GM23338 (cell line): Measurements from ENCODE around the gene AHCYL1.

ENCODE experiments used
- EZH2 ChIP-seq: fragments of 200-600 bp; sonication (generic); IDR thresholded peaks from one replicate; pipeline ENCODE4 v1.8.0; 2017; ENCODE audit warnings: antibody characterized with exemption, mild to moderate bottlenecking, low read depth; ENCODE audit not compliant: unreplicated experiment
- EZH2phosphoT487 ChIP-seq: fragments of 200-600 bp; sonication (generic); IDR thresholded peaks from one replicate; pipeline ENCODE4 v1.8.1; 2018; ENCODE audit warnings: antibody characterized with exemption; ENCODE audit not compliant: unreplicated experiment
- JUNB ChIP-seq: IDR thresholded peaks from one replicate; pipeline ENCODE4 v1.6.1; 2016; ENCODE audit warnings: antibody characterized with exemption; ENCODE audit not compliant: unreplicated experiment
- POLR2AphosphoS5 ChIP-seq: IDR thresholded peaks from 2 replicates; pipeline ENCODE4 v1.6.1; 2016; ENCODE audit warnings: antibody characterized with exemption, low read depth
- STAT1 ChIP-seq: IDR thresholded peaks from one replicate; pipeline ENCODE4 v1.6.1; 2016; ENCODE audit warnings: antibody characterized with exemption; ENCODE audit not compliant: unreplicated experiment
- ZNF114 ChIP-seq: fragments of 250-450 bp; sonication (Bioruptor Pico); IDR thresholded peaks from 2 replicates; pipeline ENCODE4 v1.5.0; 2020; ENCODE audit warnings: mild to moderate bottlenecking, moderate library complexity
- ZNF331 ChIP-seq: fragments of 250-450 bp; sonication (Bioruptor Pico); IDR thresholded peaks from 2 replicates; pipeline ENCODE4 v1.5.0; 2020; ENCODE audit warnings: low read depth, mild to moderate bottlenecking, moderate library complexity
- TF ChIP-seq, protein P1 (sequence below), 2 experiments: fragments of 200-600 bp in 1 of 2; sonication (generic) in 1 of 2; conservative IDR thresholded peaks; 2 replicates each; pipeline versions ENCODE4 v1.5.1 to v1.6.1; 2016 to 2017; ENCODE audit warnings: antibody characterized with exemption in 2 of 2, low read depth in 2 of 2, mild to moderate bottlenecking in 2 of 2, moderate library complexity in 1 of 2
- TF ChIP-seq, protein P2 (sequence below): IDR thresholded peaks from one replicate; pipeline ENCODE4 v1.6.1; 2018; ENCODE audit warnings: antibody characterized with exemption; ENCODE audit not compliant: unreplicated experiment
- TF ChIP-seq, protein P3 (sequence below): IDR thresholded peaks from 2 replicates; pipeline ENCODE4 v1.6.1; 2016; ENCODE audit warnings: antibody characterized with exemption

DNA sequence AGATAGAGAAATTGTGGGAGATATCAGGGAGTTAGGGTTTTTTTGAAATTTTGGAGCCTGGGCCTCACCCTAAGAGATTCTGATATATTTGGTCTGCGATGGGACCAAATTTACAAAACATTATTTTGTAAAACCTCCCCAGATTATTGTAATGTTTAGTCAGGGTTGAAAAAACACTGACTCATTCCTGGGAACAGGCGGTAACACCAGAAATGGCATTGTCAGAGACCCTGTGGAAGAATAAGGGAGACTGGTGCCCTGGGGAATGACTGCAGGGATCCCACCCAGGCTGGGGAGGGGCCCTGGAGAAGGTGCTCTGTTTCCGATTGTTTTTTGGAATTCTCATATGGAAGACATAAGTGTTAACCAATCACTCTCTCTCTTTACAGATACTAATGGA is 36.7 kb downstream of the AHCYL1 start:
- TF ChIP-seq EZH2: no peak
- TF ChIP-seq, protein P1, sequence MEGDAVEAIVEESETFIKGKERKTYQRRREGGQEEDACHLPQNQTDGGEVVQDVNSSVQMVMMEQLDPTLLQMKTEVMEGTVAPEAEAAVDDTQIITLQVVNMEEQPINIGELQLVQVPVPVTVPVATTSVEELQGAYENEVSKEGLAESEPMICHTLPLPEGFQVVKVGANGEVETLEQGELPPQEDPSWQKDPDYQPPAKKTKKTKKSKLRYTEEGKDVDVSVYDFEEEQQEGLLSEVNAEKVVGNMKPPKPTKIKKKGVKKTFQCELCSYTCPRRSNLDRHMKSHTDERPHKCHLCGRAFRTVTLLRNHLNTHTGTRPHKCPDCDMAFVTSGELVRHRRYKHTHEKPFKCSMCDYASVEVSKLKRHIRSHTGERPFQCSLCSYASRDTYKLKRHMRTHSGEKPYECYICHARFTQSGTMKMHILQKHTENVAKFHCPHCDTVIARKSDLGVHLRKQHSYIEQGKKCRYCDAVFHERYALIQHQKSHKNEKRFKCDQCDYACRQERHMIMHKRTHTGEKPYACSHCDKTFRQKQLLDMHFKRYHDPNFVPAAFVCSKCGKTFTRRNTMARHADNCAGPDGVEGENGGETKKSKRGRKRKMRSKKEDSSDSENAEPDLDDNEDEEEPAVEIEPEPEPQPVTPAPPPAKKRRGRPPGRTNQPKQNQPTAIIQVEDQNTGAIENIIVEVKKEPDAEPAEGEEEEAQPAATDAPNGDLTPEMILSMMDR (conservative IDR thresholded peaks at IDR 0.05; ENCODE audit: low read depth in 2 of 2): no peak
- TF ChIP-seq, protein P2, sequence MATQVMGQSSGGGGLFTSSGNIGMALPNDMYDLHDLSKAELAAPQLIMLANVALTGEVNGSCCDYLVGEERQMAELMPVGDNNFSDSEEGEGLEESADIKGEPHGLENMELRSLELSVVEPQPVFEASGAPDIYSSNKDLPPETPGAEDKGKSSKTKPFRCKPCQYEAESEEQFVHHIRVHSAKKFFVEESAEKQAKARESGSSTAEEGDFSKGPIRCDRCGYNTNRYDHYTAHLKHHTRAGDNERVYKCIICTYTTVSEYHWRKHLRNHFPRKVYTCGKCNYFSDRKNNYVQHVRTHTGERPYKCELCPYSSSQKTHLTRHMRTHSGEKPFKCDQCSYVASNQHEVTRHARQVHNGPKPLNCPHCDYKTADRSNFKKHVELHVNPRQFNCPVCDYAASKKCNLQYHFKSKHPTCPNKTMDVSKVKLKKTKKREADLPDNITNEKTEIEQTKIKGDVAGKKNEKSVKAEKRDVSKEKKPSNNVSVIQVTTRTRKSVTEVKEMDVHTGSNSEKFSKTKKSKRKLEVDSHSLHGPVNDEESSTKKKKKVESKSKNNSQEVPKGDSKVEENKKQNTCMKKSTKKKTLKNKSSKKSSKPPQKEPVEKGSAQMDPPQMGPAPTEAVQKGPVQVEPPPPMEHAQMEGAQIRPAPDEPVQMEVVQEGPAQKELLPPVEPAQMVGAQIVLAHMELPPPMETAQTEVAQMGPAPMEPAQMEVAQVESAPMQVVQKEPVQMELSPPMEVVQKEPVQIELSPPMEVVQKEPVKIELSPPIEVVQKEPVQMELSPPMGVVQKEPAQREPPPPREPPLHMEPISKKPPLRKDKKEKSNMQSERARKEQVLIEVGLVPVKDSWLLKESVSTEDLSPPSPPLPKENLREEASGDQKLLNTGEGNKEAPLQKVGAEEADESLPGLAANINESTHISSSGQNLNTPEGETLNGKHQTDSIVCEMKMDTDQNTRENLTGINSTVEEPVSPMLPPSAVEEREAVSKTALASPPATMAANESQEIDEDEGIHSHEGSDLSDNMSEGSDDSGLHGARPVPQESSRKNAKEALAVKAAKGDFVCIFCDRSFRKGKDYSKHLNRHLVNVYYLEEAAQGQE: no peak
- TF ChIP-seq POLR2AphosphoS5: no peak
- no peak for TF ChIP-seq JUNB
- no peak for TF ChIP-seq EZH2phosphoT487
- TF ChIP-seq, protein P3, sequence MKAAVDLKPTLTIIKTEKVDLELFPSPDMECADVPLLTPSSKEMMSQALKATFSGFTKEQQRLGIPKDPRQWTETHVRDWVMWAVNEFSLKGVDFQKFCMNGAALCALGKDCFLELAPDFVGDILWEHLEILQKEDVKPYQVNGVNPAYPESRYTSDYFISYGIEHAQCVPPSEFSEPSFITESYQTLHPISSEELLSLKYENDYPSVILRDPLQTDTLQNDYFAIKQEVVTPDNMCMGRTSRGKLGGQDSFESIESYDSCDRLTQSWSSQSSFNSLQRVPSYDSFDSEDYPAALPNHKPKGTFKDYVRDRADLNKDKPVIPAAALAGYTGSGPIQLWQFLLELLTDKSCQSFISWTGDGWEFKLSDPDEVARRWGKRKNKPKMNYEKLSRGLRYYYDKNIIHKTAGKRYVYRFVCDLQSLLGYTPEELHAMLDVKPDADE: no peak
- no peak for TF ChIP-seq ZNF331 (CRISPR knock-in tag)
- TF ChIP-seq ZNF114 (CRISPR knock-in tag): no peak
- no peak for TF ChIP-seq STAT1
